KG1 (cell line): ENCODE measurements around the gene SEMA3C.
"Not testable (repeated sequence)": the region's sequence is repeated elsewhere in the genome, so short reads cannot be mapped to it uniquely, and the experiment has no call there.

Experiments
- DNase-seq: peaks from one replicate; lab custom pipeline; 2025; lab: John Stamatoyannopoulos, UW

Gene SEMA3C

GRCh38 chr7:80926955-80927354 is 8.1 kb upstream of the SEMA3C start:
- DNase-seq, result not testable (repeated sequence)

- DNase-seq, result no peak
Observed at GRCh38 chr7:80924090-80924489, 5.2 kb upstream of the SEMA3C start.

DNA sequence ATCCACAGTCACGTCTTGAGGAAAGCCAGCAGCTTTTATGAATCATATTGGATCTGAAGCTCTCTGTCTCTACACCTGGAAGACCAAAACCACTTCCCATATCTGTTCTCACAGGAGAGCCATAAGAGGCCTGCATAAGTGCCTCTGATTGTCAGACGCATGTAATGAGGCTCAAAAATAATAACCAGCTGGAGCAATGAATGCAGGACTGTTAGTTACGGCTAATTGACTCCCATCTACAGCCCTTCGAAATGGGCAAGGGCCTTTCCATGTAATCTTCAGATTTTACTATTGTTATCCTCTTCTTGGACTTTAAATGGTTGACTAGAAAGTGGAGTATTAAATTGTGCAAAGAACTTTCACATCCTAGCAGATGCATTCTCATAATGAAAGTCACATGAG is 4.4 kb upstream of the SEMA3C start:
- DNase-seq, result no peak

DNA sequence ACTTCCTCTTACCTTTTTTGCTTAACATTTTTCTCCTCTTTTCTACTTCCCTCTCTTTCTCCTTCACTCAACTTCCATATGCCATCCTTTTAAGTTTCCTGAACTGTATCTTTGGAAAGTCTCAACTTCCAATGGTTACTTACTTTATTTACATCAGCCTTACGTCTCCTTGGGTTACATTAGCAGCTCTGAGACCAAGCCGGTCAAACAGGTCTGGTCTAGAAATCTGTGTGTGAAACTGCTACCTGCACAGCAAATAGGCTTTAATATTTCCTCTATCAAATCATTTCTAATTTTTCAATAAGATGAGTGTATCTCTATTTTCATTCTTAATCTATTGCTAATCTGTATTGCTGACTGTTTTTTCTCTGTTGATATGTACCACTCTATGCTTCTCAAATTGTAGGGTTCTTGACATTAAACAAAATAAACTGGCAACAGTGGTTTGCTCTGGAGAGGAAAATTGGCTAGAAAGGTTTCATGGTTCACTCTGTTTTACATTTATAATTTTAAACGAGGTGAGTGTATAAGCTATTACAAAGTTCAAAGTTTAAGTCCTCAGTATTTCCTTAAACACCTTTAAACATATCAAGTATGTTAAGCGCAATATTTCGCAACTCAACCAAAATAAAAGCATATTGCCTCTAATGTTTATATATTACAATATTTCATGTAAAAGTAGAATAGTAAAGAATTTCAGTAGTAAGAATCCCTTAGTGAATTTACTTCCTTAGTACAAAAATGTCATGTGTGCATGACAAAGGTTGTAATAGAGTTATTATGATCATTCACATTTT is 3.6 kb upstream of the SEMA3C start:
- DNase-seq, result no peak

- no peak for DNase-seq
Observed at GRCh38 chr7:80921130-80921529, 2.3 kb upstream of the SEMA3C start.

DNA sequence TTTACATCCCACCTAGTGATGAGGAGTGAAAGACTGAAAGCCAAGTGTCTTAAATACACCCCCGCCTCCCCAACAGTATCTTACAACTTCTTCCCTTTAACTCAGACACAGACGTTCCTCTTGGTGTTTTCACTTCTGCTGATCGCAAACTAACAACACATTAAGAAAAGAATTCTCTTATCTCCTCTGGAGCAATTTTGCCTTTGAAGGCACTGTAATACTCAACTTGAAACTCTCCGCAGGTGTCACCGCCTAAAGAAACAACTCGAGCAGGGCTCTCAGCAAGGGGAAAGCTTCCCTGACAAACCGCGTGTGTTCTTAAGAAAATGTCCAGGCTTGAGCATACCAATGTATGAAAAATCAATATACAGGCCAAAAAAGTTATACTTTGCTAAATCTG is 452 bp downstream of the SEMA3C start:
- DNase-seq, result no peak

DNA sequence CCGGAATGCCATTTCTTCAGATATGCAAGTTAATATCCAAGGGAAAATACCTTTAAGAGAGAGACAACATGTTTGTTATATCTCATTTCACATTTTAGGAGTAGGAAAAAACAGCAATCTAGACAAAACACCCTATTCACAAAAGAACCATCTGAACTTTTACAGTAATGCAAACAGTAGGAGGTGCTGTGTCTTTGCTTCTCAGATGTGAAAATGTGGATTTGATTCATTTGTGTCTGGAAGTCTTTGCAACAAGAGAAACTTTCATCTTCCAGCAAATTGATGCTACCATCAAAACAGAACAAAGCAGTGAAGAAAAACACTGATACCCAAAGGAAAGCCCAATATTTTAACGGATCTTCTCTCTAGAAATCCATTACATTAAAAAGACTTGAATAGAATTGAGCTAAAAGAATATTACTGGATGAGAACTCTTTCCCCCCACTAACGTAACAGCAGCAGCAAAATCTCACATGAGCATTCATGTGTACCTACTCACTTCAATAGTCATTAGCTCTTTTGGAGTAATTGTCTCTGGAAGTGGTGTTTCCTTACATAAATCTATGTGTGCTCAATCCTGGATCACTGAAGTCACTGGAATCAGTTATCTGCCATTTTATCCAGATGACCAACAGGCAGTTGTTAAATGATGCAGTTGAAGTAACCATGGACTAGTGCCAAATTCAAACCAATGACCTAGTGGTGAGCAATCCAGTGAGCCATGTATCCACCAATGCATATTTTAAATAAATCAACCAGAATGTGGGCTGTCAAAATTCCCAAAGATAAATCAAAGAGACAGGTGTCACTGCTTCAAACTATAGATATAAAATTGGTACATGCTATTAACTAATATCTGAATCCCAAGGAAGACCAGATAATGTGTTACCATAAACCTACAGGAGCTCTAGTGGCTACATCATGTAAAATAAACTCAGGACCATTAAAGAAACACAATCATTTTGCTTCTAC is 1.8 kb downstream of the SEMA3C start:
- no peak for DNase-seq

DNA sequence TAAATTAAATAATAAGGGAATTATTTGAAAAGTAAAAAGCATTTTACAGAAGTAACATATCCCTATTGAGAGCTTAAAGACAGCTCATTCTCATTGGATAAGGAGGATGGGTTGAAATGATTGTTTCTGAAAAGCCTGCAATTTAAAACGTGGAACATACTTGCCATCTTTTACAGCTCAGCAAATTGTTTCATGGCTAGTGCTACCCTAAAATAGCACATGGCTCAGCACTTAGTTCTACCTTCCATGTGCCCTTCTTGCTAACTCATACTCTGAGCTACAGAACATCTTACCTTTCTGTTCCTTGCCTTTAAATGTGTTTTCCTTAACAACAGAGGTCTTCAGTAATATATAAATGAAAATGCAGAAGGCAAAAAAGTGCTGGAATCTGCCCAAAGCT is 8.6 kb downstream of the SEMA3C start:
- no peak for DNase-seq

DNA sequence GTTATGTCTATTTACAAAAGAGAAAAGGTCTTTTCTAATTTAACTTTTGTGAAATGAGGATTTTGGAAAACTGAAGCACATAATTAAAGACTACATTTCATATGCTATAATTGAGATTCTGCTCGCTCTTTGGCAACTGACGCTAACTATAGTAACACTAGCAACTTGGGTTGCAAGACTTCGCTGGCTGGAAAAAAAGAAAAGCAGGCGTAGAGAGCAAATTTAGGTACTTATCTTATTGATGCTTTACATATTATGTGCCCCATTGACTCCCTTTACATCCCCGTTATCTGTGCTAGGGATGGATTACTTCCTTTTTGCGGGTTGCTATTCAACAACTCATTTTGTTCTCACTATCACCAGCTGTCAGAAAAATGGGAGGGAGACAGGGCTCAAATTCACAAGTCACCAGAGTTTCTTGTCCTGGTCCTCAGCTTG is 10.5 kb downstream of the SEMA3C start:
- no peak for DNase-seq

GRCh38 chr7:80907612-80908011 is 11.2 kb downstream of the SEMA3C start:
- no peak for DNase-seq

- DNase-seq, result no peak
Observed at GRCh38 chr7:80907141-80907601, 11.7 kb downstream of the SEMA3C start.

DNA sequence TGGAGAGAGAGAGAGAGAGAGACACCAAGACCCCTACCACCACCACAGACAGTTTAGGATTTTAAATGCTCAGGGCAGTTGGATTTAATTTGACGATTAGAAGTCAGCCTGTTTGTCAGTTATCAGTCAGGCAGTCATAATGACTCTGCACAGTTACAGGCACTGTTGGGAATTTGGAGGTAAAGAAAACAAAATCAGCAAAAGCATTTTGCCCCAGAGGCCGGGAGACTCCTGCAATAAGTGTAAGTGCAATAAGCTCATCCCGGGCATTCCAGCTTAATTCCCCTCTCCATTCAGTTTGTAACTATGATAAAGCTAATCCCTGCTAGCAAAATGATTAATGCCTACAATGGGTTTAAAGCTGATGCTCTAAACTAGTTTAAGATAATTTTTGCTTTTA is 13.5 kb downstream of the SEMA3C start:
- DNase-seq, result no peak

DNA sequence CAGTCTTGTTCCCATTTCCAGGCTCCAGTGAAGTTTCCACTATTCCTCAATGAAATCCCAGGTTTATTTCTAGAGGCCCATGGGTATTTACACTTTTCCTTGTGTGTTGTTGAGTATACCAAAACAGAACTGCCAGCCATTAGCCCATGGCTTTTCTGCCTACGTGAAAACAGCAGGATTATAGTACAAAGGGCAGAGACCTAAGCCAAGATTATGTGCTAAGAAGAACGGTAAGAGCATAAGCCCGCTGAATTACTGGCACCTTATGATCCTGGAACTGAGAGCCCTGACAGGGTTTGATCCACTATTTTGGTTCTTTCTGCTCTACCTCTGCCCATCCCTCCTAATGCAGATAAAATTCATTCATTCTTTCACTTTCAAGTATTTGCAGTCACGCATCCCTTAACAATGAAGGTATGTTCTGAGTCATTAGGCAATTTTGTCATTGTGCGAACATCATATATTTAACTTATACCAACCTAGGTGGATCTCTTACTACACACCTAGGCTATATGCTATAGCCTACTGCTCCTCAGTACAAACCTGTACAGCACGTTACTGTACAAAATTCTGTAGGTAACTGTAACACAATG is 16.0 kb downstream of the SEMA3C start:
- no peak for DNase-seq

DNA sequence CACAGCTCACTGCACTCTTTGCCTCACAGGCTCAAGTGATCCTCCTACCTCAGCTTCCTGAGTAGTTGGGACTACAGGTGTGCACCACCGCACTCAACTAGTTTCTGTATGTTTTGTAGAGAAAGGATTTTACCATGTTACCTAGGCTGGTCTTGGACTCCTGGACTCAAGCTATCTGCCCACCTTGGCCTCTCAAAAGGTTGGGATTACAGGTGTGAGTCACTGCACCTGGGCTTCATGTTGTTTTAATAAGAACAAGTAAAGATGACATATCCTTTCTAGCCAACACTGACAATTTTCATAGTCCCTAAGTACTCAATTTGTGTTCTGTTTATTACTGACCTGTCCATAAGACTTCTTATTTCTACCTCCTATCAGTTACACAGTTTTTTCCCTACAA is 16.8 kb downstream of the SEMA3C start:
- DNase-seq, result no peak

DNA sequence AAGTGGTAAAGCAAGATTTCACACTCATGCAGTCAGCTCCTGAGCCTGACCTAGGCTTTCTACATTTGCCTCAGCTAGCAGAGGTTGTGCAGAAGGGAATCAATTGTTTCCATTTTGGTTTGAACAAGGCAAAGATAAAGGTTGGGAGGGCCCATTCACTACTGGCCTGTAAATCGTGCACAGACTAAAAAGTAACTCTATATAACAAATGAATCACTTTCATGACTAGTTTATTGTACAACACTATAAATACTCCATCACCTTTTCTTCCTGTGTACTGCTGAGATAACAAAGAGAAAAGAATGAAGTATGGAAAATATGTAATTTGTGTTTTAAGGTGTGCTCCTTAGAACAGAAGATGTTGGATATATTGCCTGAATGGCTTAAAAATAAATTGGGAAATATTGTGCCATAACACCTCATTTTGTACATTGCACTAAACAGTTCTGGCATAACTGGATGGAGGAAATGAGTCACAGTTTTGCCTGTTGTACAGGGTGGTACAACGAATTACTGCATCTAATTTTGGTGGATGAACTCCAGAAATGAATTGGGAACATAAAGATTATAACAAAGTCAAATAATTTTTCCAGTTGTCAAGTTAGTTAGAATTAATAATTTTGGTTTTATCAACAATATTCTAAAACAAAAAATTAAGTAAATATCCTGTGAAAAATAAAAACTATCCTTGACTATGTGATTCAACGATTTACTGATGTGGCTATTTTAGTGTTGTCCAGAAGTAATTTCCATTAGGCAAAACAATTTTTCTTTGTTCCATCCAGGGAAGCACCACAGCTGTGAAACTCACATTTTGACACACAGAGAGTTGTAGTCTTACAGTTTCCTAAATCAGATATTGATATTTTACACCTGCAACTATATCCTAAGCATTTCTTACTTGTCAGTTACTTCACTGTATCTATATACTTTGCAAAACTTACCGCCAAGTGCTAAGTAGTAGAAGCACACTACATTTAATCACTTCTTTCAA is 18.0 kb downstream of the SEMA3C start:
- no peak for DNase-seq

- no peak for DNase-seq
Observed at GRCh38 chr7:80896906-80897598, 21.8 kb downstream of the SEMA3C start.

GRCh38 chr7:80895056-80895455 is 23.8 kb downstream of the SEMA3C start:
- DNase-seq, result no peak

GRCh38 chr7:80891259-80891544 is 27.6 kb downstream of the SEMA3C start:
- DNase-seq, result no peak

- DNase-seq, result no peak
Observed at GRCh38 chr7:80890426-80891258, 28.2 kb downstream of the SEMA3C start.

GRCh38 chr7:80889525-80889924 is 29.3 kb downstream of the SEMA3C start:
- DNase-seq, result no peak
